RPMI7951 (cell line): Measurements from ENCODE around the gene TRMU. TPM values are rescaled to one million over a fixed set of nuclear protein-coding genes. Genes with fewer than 3 reads are reported as not detected.

Experiments used
- DNase-seq: peaks from one replicate; pipeline ENCODE4 v3.0.0-alpha.2; 2012; ENCODE audit warnings: low read depth
- total RNA-seq: library from RNA; depleted of rRNA; stranded (reverse); fragments of >200 nt; shearing (Covaris generic); gene quantifications from 2 replicates; pipeline ENCODE4 v1.2.3, GENCODE V29; 2014

The TRMU gene
- total RNA-seq, 1 experiment from 2014 or later: 30.3 TPM

DNA sequence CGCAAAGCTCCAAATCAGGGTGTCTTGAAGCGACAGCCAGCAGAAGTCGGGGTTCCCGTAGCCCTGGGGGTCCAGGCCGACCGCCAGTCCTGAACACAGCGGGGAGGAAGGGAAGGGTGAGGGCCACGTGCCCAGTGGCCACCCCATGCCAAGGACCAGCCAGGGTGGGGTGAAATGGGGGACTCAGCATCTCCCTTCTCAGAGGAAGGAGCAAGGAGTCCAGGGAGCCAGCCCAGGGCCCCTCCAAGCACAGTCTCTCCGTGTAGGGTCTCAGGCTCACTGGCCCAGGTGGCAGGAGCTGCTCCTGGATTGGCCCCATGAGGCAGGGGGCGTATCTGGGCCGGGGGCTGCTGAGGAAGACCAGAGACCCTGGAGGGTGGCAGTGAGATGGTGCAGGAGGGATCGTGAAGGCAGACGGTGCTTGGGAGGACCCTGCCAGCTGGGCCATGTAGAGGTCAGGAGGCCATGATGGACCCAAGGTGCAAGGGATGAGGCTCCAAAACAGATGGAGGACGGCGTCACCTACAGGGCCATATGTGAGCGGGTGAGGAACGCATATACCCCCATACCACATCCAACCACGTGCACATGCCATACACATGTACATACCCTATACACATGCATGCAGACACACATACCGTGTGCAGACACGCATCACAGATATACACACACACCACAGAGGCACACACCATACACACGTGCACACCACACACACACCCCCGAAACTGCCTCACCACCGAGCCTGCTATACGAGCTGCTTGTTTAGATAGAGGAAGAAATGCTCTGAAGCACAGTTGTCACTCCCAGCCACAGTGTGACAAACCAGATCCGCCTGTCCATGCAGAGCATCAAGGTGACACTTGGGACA is 34.4 kb downstream of the TRMU start:
- DNase-seq: no peak

DNA sequence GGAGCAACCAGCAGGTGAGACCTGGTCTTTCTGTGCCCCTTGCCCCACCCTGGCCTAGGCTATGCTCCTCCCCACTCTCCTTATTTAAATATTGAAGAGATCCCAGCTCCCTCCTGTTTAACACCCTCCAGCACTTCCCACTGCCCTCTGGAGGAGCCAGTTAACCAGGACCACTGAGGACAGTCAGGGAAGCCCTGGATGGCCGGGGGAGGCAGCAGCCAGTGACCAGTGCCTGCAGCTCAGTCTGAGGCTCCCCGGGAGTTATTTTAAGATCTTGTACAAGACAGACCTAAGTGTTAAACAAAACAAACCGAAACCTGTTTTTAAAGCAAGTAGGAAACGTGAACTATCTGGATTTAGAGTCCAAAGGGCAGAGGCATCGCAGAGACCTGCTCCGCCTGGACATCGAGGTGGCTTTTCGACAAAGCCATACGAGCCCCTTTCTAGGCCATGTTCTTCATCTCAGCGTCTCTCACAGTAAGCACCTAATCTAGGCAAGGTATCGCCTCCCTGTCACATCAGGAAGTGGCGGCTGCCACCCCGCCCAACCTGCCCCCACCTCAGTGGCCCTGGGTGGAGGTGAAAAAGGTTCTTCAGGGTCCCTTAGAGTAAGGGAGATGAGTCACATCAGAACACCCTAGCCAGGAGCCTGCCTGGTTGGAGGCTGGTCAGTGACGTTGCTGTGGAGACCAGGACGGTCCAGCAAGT is 35.2 kb downstream of the TRMU start:
- DNase-seq: no peak

DNA sequence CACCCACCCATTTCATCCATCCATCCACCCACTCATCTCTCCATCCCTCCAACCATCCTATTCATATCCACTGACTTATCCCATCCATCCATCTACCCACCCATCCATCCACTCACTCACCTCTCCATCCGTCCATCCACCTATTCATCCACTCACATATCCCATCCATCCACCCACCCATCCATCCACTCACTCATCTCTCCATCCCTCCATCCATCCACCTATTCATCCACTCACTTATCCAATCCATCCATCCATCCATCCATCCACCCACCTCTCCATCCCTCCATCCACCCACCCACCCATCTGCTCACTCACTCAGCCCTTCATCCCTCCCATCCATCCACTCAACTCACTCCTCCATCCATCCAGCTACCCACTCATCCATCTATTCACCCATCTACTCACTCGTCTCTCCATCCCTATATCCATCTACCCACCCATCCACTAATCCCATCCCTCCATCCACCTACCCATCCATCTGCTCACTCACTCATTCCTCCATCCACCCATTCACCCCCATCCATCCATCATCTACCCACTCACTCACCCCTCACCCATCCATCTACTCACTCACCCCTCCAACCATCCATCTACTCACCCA is 36.2 kb downstream of the TRMU start:
- no peak for DNase-seq

DNA sequence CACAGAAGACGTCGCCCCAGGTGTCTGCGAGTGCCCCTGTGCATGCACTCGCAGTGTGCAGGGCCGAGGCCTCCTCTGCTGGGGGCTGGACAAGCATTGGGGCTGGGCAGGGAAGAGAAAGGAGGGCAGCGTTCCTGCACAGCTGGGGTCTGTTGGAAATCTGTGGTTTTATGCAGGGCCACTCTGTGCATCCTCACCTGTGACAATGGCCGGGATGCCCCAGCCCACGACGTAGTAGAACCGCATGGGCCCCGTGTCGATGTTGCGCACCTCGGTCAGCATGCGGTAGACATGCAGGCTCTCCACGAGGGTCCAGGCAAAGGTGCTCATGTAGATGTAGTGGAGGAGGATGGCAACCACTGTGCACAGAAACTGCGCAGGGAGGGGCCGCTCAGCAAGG is 37.2 kb downstream of the TRMU start:
- no peak for DNase-seq

DNA sequence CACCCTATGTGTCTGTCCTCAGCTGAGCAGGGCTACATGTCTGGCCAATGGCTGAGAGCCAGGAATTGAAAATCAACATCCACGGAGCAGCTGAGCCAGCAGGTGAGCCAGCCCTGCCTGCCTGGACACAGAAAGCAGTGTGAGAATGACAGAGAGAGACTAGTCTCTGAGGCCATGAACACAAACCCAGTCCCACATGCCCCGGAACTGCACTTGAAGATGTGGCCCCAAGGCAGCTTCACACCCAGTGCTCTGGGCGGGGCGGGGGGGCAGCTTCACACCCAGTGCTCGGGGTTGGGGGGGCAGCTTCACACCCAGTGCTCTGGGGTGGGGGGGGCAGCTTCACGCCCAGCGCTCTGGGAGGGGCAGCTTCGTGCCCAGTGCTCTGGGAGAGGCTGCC is 37.6 kb downstream of the TRMU start:
- no peak for DNase-seq

DNA sequence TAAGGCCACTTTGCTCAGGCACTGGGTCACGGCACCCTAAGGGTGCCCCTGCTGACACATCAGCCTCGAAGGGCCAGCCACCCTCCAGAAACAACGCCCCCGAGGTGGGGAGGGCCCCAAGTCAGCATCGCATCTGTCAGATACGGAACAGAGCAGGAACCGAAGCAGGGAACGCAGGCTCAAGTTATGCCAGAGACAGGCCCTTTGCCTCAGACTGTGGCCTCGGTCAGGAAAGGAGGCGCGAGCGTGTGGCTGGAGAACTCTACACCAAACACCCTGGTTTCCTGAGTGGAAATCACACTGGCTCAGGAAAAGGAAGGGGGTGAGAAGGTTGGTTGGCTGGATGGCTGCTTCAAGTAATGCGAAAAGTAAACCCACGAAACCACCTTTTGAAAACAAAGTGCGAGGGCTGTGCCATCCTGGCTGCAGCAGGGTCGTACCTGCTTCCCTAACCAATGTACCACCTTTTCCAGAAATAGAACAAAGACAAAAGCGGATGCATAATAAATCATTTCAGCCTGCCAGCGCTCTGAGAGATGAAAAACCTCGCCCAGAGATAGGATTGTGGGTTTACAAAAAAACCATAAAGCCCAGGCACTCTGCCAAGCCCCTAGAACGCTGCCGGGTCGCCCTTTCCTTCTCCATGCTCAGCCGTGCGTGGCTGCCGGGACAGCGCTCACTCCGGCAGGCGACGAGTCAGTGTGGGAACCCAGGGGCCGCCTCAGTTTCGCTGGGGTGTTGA is 38.6 kb downstream of the TRMU start:
- peak; percentile 67 for DNase-seq

DNA sequence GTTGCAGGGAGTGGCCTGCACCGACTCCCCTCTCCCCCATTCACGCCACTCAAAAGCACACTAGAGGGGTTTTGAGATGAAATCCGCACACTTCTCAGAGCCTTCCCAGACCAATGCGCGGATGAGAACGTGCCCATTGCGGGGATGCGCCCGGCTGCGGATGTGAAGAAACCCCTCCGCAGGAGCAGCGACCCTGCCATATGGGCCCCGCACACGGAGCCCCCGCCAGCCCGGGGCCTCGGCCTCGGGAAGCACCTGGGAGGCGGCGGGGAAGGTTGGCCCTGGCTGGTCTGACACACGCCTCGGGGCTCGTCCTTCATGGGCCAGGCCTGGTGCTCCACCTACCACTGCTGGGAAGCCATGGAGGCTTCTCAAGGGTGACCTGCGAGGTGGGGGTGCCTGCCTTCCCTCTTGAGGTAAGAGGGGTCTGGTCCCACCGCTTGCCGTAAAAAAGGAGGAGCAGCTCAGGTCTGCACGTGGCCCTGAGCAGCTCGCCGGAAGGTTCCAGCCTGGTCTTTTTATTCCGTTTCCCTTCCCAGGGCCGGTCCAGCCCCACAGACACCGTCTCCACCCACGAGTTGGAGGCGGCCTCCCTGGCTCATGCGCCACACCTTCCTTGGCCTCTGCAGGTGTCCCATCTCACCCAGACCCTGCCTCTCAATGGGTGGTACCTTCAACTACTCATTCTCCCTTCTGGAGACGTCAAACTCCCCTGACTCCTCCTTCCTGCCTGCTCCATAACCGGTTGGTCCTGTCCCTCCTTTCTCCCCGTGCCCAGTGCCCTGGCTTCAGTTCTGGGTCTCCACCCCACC is 39.4 kb downstream of the TRMU start:
- no peak for DNase-seq

DNA sequence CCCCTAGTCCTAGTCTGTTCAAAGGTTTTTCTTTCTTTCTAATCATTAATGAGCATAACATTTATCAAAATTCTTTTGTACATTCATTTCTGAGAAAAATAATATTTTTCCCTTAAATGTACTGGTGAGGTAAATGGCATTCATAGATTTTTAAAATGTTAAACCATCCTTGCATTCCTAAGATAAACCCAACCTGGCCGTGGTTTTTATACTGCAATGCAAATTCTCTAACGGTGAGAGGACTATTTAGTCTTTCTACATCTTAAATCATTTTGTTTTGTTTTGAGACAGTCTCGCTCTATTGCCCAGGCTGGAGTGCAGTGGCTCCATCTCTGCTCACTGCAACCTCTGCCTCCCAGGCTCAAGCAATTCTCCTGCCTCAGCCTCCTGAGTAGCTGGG is 40.6 kb downstream of the TRMU start:
- DNase-seq: no peak

DNA sequence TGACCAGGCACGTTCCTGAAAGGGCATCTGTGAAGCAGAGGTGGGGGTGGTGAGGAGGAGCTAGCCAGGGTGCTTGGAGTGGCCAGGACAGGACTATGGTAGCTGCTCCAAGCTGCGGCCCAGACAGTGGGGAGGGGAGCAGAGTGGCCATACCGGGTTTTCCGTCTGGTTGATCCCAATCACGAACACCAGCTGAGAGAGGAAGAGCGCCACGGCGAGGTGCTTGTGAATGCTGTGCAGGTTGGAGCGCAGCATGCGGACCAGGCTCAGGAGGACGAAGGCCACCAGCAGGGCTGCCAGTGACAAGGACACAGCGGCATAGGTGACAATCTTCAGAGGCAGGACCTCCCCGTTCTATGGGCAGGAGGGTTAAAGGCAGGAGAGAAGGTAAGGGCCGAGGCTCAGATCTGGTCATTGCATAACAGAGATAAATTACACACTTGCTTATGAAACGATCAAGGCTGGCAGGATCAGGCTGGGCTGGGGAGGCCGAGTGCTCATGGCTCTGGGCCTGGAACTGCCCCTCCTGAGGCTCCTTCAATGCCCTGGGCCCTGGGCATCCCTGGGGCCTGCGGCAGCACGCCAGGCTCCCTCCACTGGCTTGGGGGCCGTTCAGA is 41.5 kb downstream of the TRMU start:
- no peak for DNase-seq

DNA sequence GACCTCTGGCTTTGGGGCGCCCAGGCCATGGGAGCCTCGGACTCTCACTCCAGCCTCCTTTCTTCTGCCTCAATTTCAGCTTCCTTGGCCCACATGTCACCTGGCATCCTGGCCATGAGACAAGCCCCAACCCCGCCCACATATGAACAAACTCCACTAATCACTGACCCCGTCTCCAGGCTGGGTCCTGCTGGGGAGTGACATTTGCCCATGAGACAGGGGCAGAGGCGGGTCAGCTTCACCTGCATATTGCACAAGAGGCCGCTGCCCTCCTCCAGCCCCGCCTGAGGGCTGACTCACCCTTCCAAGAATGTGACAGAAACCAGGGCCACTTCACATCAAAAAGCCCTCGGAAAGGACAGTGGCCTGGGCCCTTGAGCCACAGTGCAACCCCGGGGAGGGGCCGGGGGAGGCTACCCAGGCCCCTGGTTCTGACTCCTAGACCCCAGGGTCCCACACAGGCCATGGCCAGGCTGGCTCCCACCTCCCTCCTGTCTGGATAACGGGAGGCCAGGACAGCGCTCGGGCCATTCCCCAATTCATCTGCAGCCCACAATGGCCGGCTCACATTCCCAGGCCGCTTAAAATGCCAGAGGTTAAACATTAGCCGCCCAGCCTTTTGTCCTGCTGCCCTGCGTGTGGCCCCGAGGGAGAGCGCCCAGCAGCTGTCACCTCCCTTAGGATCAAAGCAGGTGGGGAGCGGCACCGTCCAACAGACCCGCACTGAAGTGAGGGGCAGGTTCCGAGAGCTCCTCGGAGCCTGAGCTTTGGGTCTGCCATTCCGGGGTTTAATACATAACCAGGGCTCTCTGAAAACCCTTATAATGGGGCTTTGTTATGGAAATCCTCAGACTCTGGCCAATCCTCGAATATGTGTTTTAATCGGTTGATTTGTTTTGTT is 42.3 kb downstream of the TRMU start:
- peak; percentile 62 for DNase-seq

DNA sequence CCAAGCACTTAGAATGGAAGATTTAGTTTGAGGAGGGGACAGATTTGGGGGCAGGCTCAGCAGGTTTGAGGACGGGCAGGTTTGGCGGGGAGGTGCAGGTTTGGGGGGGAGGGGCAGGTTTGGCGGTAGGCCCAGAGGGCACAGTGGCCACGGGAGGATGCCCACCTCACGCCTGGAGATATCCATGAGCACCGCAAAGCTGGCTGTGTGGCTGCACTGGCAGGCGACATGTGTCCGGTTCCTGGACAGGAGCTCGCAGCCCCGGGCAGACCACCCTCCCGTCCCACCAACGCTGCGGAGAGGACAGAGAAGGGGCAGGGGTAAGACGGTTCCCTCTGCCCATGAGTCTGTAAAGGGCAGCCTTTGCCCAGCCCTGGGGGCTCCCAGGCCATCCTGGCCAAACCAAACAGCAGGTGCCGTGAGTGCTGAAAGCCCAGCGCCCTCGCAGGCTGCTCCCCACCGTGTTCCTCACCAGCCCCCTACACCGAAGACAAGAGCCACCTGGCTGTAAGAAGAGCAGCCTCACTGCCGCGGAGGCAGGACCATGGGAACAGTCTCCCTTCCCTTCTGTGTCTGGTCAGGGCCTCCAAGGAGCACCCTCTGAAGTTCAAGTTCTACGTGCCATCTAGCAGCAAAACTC is 43.0 kb downstream of the TRMU start:
- no peak for DNase-seq

DNA sequence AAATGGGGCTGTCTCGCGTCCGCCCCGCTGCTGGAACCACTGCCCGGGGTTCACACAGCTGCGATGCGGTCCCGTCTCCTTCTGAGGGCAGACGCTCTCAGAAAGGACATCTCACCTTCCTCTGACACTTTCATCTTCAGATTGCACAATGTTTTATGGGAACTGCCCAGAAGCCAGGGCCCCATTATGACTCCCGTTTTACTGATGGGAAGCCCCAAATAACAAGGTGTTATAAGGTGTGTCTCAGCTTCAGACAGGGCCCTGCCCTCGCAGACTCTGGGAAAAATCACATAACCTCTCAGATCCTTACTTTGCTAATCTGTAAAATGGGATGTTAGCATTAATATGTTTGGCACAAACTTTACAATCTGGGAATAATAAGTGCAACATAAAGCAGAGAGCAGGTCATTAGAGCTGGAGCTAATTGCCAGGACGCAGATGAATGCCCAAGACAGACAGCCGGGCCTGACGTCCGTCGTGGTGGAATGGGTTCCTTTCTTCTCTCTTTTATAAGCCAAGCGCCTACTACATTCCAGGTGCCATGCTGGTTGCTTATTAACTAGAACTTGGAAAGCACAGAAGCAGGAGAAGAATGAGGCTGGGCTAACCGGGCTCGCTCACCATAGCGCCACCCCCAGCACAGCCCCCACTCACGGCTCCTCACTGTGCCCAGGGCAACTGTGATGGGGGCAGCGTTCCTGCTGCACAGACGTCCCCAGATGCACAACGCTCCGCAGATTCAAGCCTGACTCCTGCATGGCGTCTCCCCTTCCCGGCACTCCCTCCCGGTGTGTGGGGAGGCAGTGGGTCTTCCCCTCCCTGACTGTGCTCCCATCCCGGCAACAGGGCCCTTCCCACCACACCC is 43.8 kb downstream of the TRMU start:
- DNase-seq: no peak

DNA sequence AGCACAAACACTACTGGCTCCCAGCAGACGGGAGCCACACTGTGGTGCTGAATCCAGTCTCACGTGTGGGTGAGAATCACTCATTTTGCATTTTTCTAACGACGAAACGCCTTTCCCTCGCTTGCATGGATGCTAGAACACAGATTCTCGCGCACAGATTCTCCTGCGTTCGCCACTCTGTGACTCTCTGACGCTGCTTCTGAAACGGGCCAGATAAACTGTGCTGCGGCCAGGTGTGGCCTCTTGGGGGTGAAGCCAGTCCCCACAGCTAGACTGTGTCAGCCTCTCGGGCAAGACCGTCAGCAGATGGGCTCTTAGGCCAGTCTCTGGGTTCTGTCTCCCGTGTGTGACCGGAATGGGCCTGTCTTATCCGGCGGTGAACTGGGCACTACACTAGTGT is 44.6 kb downstream of the TRMU start:
- DNase-seq: no peak

DNA sequence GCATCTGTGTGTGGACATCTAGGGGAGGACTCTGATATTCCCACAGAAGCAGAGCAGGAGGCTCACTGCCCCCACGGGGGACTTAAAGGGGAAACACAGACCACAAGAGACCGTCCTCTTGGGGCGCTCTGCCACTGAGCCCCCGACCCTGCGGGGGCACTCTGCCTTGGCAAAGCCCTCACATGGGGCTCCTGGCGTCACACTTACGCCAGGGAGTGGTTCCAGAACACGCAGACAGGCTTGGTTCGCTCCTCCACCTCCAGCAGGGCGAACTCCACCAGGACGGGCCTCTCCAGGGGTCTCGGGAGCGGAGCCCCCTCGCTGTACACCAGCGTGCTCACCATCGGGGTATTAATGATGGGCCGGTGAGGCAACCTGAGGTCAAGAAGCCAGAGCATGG is 45.1 kb downstream of the TRMU start:
- DNase-seq: no peak

DNA sequence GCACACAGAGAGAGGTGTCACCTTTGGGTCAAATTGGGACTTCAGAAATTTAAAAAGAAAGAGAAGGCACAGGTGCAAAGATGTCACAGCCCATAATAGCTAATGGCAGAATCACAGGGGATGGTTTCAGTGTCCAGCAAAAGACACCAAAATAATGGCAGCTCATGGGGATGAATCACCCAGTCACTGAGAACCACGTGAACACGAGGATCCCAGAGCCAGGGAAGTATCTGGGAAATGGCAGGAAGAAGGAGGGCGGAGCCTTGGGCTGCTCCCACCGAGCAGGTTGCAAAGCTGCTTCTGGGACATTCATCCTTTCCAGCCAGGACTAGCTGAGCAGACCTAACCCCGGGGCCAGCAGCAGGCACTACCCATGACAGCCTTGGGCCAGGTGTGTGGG is 45.6 kb downstream of the TRMU start:
- DNase-seq: peak; percentile 54

DNA sequence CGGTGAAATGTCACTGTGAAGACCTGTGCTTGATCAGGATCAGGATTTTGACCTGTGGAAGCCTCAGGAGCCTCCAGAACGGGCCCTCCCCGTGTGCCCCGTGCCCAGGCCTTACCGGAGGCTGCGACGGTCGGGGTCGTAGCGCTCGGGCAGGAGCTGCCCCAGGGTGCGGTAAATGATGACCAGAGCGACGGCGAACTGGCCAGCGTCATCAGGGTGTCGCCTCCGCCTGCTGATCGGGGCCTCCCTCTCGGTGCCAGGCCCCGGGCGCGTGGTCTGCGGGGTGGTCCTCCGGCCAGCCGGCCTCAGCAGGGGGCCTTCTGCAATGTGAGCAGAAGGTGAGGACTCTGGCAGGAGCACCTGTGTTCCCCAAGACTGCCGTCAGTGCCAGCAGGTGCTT is 46.2 kb downstream of the TRMU start:
- DNase-seq: no peak

DNA sequence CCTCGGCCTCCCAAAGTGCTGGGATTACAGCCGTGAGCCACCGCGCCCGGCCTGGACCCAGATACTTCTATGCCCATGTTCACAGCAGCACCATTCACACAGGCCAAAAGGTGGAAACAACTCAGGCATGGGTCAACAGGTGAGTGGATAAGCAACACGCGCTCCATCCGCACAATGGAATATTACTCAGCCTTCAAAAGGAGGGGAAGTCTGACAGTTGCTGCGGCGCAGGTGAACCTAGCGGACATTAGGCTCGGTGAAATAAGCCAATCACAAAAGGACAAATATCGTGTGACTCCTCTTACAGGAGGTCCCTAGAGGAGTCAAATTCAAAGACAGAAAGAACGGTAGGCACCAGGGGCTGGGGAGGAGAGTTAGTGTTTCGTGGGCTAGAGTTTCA is 47.0 kb downstream of the TRMU start:
- DNase-seq: no peak

DNA sequence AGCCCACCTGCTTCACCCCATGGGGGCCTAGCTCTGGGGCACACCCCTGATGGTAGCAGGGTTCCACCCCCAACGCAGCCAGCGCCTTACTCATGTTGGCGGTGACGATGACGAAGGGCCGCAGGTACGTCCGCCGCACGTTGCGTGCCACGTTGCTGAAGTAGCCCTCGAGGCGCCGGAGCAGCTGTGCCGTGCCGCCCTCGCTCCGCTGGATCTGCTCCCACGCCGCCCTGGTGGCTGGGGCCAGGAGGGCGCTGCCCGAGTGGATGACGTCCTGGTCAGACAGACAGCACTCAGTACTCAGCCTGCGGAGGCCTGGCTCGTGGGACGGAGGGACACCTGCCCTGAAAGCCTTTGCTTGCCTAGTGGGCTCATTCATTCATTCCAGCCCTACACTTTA is 50.8 kb downstream of the TRMU start:
- no peak for DNase-seq
